GM23248 (cell line): ENCODE data around the gene CTXN3. TPM values are rescaled to one million over a fixed set of nuclear protein-coding genes. Genes with fewer than 3 reads are reported as not detected.

Experiments used
- DNase-seq: peaks from one replicate; pipeline ENCODE4 v3.0.0-alpha.2; 2015
- H2AFZ ChIP-seq: fragments of 200-600 bp; sonication (generic); 2 replicates; pipeline ENCODE4 v1.6.1; 2016; ENCODE audit warnings: antibody characterized with exemption
- H3F3A ChIP-seq: fragments of 200-600 bp; sonication (generic); 2 replicates; pipeline ENCODE4 v1.6.1; 2016; ENCODE audit warnings: mild to moderate bottlenecking, antibody characterized with exemption, mixed run types; ENCODE audit not compliant: insufficient read depth
- H3K27ac ChIP-seq: fragments of 200-600 bp; sonication (generic); 2 replicates; pipeline ENCODE4 v1.5.1; 2016; ENCODE audit warnings: mild to moderate bottlenecking
- H3K27me3 ChIP-seq: fragments of 200-600 bp; sonication (generic); replicated peaks from 2 replicates; pipeline ENCODE4 v1.6.1; 2016; ENCODE audit warnings: mild to moderate bottlenecking; ENCODE audit not compliant: insufficient read depth
- H3K36me3 ChIP-seq: fragments of 200-600 bp; sonication (generic); 2 replicates; pipeline ENCODE4 v1.6.1; 2016; ENCODE audit warnings: low read depth, mild to moderate bottlenecking
- H3K4me1 ChIP-seq: fragments of 200-600 bp; sonication (generic); 2 replicates; pipeline ENCODE4 v1.6.1; 2016; ENCODE audit warnings: mild to moderate bottlenecking; ENCODE audit not compliant: insufficient read depth
- H3K4me2 ChIP-seq: fragments of 200-600 bp; sonication (generic); one replicate; pipeline ENCODE4 v1.6.1; 2016; ENCODE audit warnings: mild to moderate bottlenecking; ENCODE audit not compliant: unreplicated experiment
- H3K4me3 ChIP-seq: fragments of 200-600 bp; sonication (generic); 2 replicates; pipeline ENCODE4 v1.5.1; 2016; ENCODE audit warnings: mild to moderate bottlenecking
- H3K79me2 ChIP-seq: fragments of 200-600 bp; sonication (generic); 2 replicates; pipeline ENCODE4 v1.6.1; 2016; ENCODE audit warnings: mild to moderate bottlenecking; ENCODE audit not compliant: insufficient read depth
- H3K9ac ChIP-seq: fragments of 200-600 bp; sonication (generic); 2 replicates; pipeline ENCODE4 v1.6.1; 2016; ENCODE audit warnings: mild to moderate bottlenecking
- H3K9me2 ChIP-seq: fragments of 200-600 bp; sonication (generic); 2 replicates; pipeline ENCODE4 v1.6.1; 2016; ENCODE audit warnings: mixed run types, mild to moderate bottlenecking, moderate library complexity; ENCODE audit not compliant: insufficient read depth
- H3K9me3 ChIP-seq: fragments of 200-600 bp; sonication (generic); one replicate; pipeline ENCODE4 v1.6.1; 2017; ENCODE audit warnings: low read depth
- H4K20me1 ChIP-seq: fragments of 200-600 bp; sonication (generic); 2 replicates; pipeline ENCODE4 v1.6.0; 2016; ENCODE audit not compliant: insufficient read depth
- EZH2 ChIP-seq: fragments of 200-600 bp; sonication (generic); IDR thresholded peaks from 2 replicates; pipeline ENCODE4 v1.6.1; 2018; ENCODE audit warnings: antibody characterized with exemption, mild to moderate bottlenecking; ENCODE audit not compliant: insufficient read depth, poor library complexity, severe bottlenecking
- EZH2phosphoT487 ChIP-seq: fragments of 200-600 bp; sonication (generic); IDR thresholded peaks from 2 replicates; pipeline ENCODE4 v1.6.1; 2018; ENCODE audit warnings: antibody characterized with exemption, moderate library complexity, mild to moderate bottlenecking, low read depth; ENCODE audit not compliant: insufficient read depth
- WGBS, 2 experiments: methylation state at CpG; one replicate each; pipeline ENCODE4 v1.1.6; 2015 to 2017; ENCODE audit warnings: low lambda C conversion rate in 2 of 2, low coverage in 1 of 2; ENCODE audit errors: missing lambda C conversion rate in 2 of 2; 5-methylcytosine and 5-hydroxymethylcytosine counted together
- in situ Hi-C: fragments of 300-500 bp; cut with MboI; formaldehyde crosslinking; loops from 2 replicates; pipeline ENCODE4 v1.15.0; 2020
- polyA plus RNA-seq: library from polyadenylated mRNA; unstranded; fragments of >200 nt; fragmentation: Nextera tagmentation; extraction: Ambion mirVana; gene quantifications from 2 replicates; pipeline ENCODE4 v1.2.1, GENCODE V29; 2016
- total RNA-seq: library from RNA; depleted of rRNA; stranded (reverse); fragments of >200 nt; shearing (Covaris generic); gene quantifications from 2 replicates; pipeline ENCODE4 v1.2.3, GENCODE V29; 2014; rRNA removed

The CTXN3 gene
- total RNA-seq (not detected in 2 replicates), polyA plus RNA-seq (not detected in 2 replicates)

DNA sequence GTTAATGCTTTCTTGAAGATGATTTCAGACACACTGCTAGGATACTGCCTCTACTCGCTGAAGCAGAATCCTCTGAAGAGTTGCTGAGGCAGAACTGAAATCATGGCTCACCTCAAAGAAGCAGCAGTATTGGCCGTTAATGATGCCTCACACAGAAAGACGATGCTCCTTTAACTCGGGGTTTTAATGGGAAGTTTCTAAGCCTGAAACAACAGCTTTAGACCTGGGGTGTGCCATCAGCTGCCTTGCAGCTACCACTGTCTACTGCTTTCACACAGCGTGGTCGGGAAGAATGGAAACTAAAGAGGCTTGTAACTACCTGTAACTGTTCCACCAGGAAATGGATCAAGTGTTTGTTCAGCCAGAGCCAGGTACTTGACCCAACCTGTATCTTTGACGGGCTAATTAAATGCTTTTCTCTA lies at the start of gene CTXN3:
TSS of gene CTXN3 (plus strand) at position 65 of the 422 bp plus-strand sequence. CDS start 8,440 bp downstream, outside the sequence.
- no peak for DNase-seq
- H3K27me3 ChIP-seq: peaks cover 49% of the 10 kb centered on the region
- in situ Hi-C loops: no loop called here
- H3K9me2 ChIP-seq: no peaks in the 10 kb centered on the region
- H3K4me3 ChIP-seq: no peak within 1 kb of the TSS
- H3K36me3 ChIP-seq: no peaks in the 10 kb centered on the region
- no peak within 1 kb of the TSS for H3K27ac ChIP-seq
- TF ChIP-seq EZH2phosphoT487 (no peak), EZH2 (no peak)
- H3K79me2 ChIP-seq: no peaks in the 10 kb centered on the region
- WGBS, 2 experiments: 36 to 43% methylated on average over 7 of the region's 7 CpGs
- no peak within 1 kb of the TSS for H3K9ac ChIP-seq
- no peaks in the 10 kb centered on the region for H3F3A ChIP-seq
- no peak within 1 kb of the TSS for H2AFZ ChIP-seq
- no peak within 1 kb of the TSS for H3K4me2 ChIP-seq
- H3K4me1 ChIP-seq: 0 out of 2 replicates have a peak, but pooled peaks cover 10% of the 10 kb centered on the region
- no peaks in the 10 kb centered on the region for H4K20me1 ChIP-seq
- no peaks in the 10 kb centered on the region for H3K9me3 ChIP-seq

DNA sequence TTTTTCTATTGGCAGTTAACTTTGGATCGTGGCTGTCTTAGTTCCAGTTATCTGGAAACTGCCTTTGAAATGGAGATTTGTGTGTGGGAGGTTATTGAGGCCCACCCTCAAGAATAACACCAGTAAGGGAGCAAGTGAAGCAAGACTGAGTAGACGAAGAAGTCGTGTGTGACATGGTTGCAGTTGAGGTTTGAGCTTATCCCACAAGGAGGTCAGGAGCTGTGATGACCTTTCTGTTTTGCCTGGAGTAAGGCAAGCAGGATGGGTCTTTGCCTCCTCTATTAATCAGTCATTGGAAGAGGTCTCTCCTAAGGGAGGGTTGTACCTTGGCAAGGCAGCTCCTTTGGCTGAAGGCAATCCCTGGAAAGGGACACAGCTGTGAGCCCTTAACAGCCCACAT lies 49.6 kb upstream of the CTXN3 start:
- Histone ChIP-seq H3K36me3 (no peaks in the 10 kb centered on the region), H3K79me2 (no peaks in the 10 kb centered on the region), H3K9me2 (no peaks in the 10 kb centered on the region), H3K4me1 (no peaks in the 10 kb centered on the region), H3K9me3 (no peaks in the 10 kb centered on the region), H3K9ac (no peak overlapping the region), H4K20me1 (no peaks in the 10 kb centered on the region), H3K27ac (no peak overlapping the region), H3K27me3 (peaks cover 36% of the 10 kb centered on the region), H3K4me3 (no peak overlapping the region), H3F3A (no peaks in the 10 kb centered on the region), H3K4me2 (no peak overlapping the region), H2AFZ (no peak overlapping the region)
- WGBS, 2 experiments: 43 to 57% methylated on average over 3 of the region's 3 CpGs
- TF ChIP-seq EZH2 (no peak), EZH2phosphoT487 (no peak)
- in situ Hi-C loops: no loop called here
- DNase-seq: no peak

DNA sequence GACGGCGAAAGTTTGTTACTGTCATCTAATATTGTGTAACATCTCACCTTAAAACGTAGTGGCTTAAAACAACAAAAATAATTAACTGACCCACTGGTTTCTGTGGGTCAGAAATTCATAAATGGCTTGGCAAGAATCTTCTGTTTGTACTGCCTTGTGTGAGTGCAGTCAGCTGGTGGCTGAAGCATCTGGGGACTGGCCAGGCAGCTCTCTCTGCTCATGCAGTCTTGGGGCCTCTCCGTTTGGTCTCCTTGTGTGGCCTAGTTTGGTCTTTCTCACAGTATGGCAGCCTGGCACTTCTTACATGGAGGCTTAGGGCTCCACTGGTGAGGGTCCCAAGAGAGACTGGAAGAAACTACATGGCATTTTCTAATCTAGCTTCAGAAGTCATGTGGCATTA lies 49.0 kb upstream of the CTXN3 start:
- Histone ChIP-seq H4K20me1 (no peaks in the 10 kb centered on the region), H3K27me3 (peaks cover 38% of the 10 kb centered on the region), H3K9me2 (no peaks in the 10 kb centered on the region), H3K36me3 (no peaks in the 10 kb centered on the region), H3K9ac (no peak overlapping the region), H3K4me2 (no peak overlapping the region), H2AFZ (no peak overlapping the region), H3K4me1 (no peaks in the 10 kb centered on the region), H3K4me3 (no peak overlapping the region), H3K27ac (no peak overlapping the region), H3F3A (no peaks in the 10 kb centered on the region), H3K9me3 (no peaks in the 10 kb centered on the region), H3K79me2 (no peaks in the 10 kb centered on the region)
- TF ChIP-seq EZH2phosphoT487 (no peak), EZH2 (no peak)
- 50 to 51% methylated on average over 4 of the region's 4 CpGs for WGBS, 2 experiments
- in situ Hi-C loops: no loop called here
- DNase-seq: no peak

DNA sequence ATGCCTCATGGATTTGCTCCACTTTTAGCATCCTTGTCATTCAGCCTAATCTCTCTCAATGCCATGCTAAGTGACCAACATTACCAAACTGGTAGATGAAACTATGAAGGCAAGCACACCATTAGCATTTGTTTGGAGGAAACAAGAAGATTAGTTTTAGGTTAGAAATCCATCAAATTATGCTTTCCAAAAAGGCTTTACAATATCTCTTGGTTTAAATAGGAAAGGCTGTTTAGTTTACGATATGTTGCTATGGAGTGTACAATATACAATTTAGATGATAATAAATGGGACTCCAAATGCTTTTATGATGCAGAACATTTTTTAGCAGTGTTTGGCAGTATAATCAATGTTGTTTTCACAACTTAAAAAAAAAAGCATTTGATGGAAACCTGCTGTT lies 47.8 kb upstream of the CTXN3 start:
- no peak overlapping the region for H3K27ac ChIP-seq
- DNase-seq: no peak
- no peaks in the 10 kb centered on the region for H3K9me2 ChIP-seq
- 2 to 8% methylated on average over 1 of the region's 1 CpG for WGBS, 2 experiments
- H3K9ac ChIP-seq: no peak overlapping the region
- no peak overlapping the region for H2AFZ ChIP-seq
- no peaks in the 10 kb centered on the region for H3K36me3 ChIP-seq
- H3K4me3 ChIP-seq: no peak overlapping the region
- TF ChIP-seq EZH2phosphoT487: no peak
- TF ChIP-seq EZH2: no peak
- H3K9me3 ChIP-seq: no peaks in the 10 kb centered on the region
- no peak overlapping the region for H3K4me2 ChIP-seq
- H3K27me3 ChIP-seq: peaks cover 35% of the 10 kb centered on the region
- no peaks in the 10 kb centered on the region for H4K20me1 ChIP-seq
- no peaks in the 10 kb centered on the region for H3K79me2 ChIP-seq
- in situ Hi-C loops: no loop called here
- no peaks in the 10 kb centered on the region for H3K4me1 ChIP-seq
- no peaks in the 10 kb centered on the region for H3F3A ChIP-seq

DNA sequence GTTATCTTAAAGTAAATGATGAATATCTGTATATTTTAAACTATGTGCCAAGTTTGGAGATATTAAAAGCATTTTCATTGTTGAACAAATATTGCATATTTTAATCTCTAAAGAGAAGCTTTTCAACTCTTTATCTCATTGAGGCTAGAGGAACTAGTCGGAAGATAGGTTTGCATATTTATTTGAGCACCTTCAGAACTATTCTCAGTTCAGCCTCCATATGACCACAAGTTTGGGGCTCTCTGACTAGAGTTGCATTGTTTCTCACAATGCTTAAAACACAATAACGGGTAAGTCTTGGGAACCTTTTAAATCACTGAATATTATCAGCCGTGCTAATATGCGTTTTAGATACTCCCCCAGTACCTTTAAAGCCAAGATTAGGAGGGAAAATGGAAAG lies 47.3 kb upstream of the CTXN3 start:
- 42 to 45% methylated on average over 4 of the region's 4 CpGs for WGBS, 2 experiments

More for the DNA sequence above, 47.3 kb upstream of the CTXN3 start:
- in situ Hi-C loops: no loop called here
- Histone ChIP-seq H3K4me1 (no peaks in the 10 kb centered on the region), H4K20me1 (no peaks in the 10 kb centered on the region), H3K4me3 (no peak overlapping the region), H3K9me3 (no peaks in the 10 kb centered on the region), H2AFZ (no peak overlapping the region), H3K9me2 (no peaks in the 10 kb centered on the region), H3K36me3 (no peaks in the 10 kb centered on the region), H3K79me2 (no peaks in the 10 kb centered on the region), H3K27ac (no peak overlapping the region), H3K4me2 (no peak overlapping the region), H3K27me3 (peaks cover 32% of the 10 kb centered on the region), H3K9ac (no peak overlapping the region), H3F3A (no peaks in the 10 kb centered on the region)
- no peak for DNase-seq
- no peak for TF ChIP-seq EZH2phosphoT487
- TF ChIP-seq EZH2: no peak
